ENCODE data around the gene TNFAIP8L1. TPM values are rescaled to one million over a fixed set of nuclear protein-coding genes. Genes with fewer than 3 reads are reported as not detected.

The TNFAIP8L1 gene
- polyA plus RNA-seq, 12 donors: 8.5 to 370 (median 11.2) TPM

DNA sequence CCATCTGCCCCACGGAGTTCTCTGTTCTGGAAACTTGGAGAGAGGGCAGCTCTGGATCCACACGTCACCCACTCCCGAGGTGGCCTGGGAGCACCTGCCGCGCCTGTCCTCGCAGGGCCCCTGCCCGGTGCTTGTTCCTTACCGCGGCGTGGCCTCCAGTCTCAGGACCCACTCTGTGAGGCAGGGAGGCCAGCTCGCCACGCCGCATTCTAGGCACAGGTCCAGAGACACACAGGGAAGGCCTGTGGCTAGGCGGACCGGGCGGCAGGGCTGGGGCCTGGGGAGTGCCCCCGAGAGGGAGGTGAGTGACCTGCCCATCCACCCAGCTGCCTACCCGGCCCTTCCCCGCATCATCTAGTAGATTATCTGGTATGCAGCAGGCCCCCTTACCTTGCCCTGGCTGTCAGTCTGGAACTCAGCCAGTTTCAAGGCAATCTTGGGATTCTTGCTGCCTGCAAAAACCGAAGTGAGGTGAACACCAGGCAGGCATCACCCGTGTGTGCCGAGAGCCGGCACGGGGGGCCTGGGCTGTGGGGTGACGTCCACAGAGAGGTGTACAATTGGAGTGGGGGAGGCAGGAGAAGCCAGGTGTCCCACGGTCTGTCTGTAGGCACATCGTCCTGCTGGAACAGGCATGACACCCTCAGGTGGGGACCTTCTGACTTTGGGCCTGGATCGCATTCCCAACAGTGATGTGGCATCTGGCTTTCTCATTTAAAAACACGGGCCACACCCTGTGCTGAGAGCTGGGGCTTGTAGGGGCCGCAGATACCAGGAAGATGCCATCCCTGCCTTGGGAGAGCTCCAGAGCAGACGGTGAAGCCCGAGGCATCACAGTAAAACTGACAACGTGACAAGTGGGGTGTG is 60.7 kb downstream of the TNFAIP8L1 start:
- no peak for DNase-seq

DNA sequence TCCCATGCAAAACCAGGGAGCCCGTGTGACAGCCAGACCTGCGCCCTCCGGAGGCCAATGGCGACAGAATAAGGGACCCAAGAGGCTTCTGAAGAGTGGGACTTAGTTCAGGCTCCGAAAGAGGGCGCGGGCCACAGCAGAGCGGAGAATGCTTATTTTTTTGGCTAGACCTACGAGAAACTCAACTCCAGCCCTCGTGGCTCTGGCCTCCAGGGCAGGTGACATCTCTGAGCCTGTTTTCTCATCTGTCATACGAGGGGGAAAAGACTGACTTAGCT is 61.3 kb downstream of the TNFAIP8L1 start:
- no peak for DNase-seq

DNA sequence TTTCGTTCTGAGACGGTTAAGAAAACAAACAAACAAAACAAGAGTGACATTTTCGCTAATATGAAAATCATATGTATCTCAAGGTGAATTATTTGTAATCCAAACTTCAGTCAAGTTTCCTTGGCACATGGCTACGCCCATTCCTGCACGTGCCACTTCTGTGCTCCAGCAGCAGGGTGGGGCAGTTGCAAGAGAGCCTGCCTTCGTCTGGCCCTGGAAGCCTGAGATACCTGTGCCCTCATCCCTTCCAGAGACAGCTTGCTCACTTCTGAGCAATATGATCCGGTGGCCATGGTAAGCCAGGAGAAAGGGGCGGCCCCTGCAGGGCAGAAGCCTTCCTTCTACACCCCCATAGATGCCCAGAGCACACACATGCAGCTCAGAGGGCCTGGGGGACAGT is 62.2 kb downstream of the TNFAIP8L1 start:
- DNase-seq: no peak

DNA sequence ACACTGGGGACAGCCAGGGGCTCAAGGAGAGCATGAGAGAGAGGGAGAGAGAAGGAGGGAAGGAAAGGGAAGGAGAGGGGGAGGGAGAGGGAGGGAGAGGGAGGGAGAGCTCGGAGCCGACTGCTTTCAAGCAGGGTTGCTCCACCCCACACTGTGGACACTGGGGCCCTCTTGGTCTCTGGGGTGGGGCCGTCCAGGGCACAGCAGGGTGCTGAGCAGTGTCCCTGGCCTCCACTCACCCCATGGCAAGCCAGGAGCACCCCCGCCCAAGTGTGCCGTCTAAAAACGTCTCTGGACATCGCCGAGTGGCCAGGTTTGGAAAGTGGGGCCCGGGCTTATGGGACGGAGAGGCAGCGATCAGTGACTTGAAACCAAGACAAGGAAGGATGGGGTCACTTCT is 63.4 kb downstream of the TNFAIP8L1 start:
- DNase-seq: no peak

DNA sequence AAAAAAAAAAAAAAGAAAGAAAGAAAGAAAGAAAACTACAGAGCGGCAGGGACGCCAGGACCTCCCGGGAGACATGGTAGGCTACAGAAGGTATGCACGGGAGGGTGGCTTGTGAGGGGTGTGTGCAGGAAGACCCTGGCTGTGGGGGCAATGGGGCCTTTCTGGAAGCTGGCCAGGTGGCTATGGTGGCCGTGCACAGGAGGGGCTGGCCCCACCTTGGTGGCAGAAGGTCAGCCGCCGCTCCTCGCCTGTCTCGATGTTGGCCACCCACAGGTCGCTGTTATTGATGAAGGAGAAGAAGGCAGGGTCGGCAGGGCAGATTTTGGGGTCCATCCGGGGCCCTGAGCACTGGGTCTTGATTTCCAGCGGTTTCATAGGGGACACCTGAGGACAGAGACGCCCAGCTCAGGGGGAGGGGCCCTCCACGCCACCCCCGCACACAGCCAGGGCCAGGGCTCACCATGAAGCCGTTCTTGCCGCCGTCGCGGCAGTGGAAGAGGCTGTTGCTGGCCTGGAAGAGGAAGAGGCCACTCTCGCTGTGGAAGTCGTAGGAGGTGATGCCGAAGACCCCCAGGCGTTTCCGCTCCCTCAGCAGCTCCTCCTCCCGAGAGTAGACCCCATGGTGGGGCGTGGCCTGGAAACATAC is 64.5 kb downstream of the TNFAIP8L1 start:
- DNase-seq: no peak

DNA sequence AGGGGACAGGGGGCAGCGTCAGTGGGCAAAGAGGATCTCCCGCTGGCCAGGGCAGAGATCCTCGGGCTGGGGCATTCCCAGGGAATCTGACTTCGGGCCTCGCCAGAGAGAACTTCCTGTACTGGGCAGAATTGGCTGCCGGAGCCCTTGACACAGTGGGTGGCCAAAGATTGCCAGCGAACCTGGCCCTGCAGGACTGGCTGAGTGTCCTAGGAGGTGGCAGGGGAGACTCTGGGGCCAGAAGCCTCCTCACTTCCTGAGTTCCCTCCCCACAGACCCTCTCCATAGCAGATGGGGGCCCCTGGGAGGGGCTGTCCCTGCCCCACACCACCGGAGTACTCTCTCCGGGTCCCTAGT is 65.0 kb downstream of the TNFAIP8L1 start:
- no peak for DNase-seq

Other genes with a start within 250 kb of the TNFAIP8L1 start
- 10 to 100 TPM in 11 of 12 donors, not detected in 1; 41.2 to 79.6 (median 56.0) TPM for gene SH3GL1, start 239.0 kb upstream of the TNFAIP8L1 start, polyA plus RNA-seq (ENCODE audit: insufficient read length in 12 of 12)
- gene CHAF1A, start 236.9 kb upstream of the TNFAIP8L1 start, polyA plus RNA-seq (ENCODE audit: insufficient read length in 12 of 12): 10 to 100 TPM in 10 of 12 donors, 1 to 10 TPM in 1, not detected in 1; 7.8 to 25.9 (median 11.3) TPM
- 100 to 1,000 TPM in 2 of 12 donors, 10 to 100 TPM in 9, not detected in 1; 66.8 to 148 (median 87.8) TPM for gene UBXN6, start 181.7 kb upstream of the TNFAIP8L1 start, polyA plus RNA-seq (ENCODE audit: insufficient read length in 12 of 12)
- 10 to 100 TPM in 11 of 12 donors, not detected in 1; 46.8 to 76.7 (median 51.3) TPM for gene HDGFL2, start 167.2 kb upstream of the TNFAIP8L1 start, polyA plus RNA-seq (ENCODE audit: insufficient read length in 12 of 12)
- gene PLIN4, start 121.0 kb upstream of the TNFAIP8L1 start, polyA plus RNA-seq (ENCODE audit: insufficient read length in 12 of 12): 1 to 10 TPM in 10 of 12 donors, under 1 TPM in 1, not detected in 1; 0.88 to 9.1 (median 3.2) TPM
- 1 to 10 TPM in 8 of 12 donors, under 1 TPM in 2, not detected in 2; 0.61 to 3.7 (median 2.5) TPM for gene PLIN5, start 104.3 kb upstream of the TNFAIP8L1 start, polyA plus RNA-seq (ENCODE audit: insufficient read length in 12 of 12)
- gene LRG1, start 99.5 kb upstream of the TNFAIP8L1 start, polyA plus RNA-seq (ENCODE audit: insufficient read length in 12 of 12): under 1 TPM in 10 of 12 donors, not detected in 2; 0.21 to 0.91 (median 0.57) TPM
- 10 to 100 TPM in 11 of 12 donors, not detected in 1; 22.4 to 71.3 (median 41.1) TPM for gene SEMA6B, start 79.8 kb upstream of the TNFAIP8L1 start, polyA plus RNA-seq (ENCODE audit: insufficient read length in 12 of 12)
- gene MYDGF, start 30.8 kb downstream of the TNFAIP8L1 start, polyA plus RNA-seq (ENCODE audit: insufficient read length in 12 of 12): 10 to 100 TPM in 11 of 12 donors, not detected in 1; 45.7 to 75.9 (median 50.5) TPM
- gene DPP9, start 84.3 kb downstream of the TNFAIP8L1 start, polyA plus RNA-seq (ENCODE audit: insufficient read length in 12 of 12): 10 to 100 TPM in 11 of 12 donors, not detected in 1; 20.2 to 37.4 (median 25.4) TPM
- gene FEM1A, start 152.2 kb downstream of the TNFAIP8L1 start, polyA plus RNA-seq (ENCODE audit: insufficient read length in 12 of 12): 1 to 10 TPM in 11 of 12 donors, not detected in 1; 1.7 to 5.0 (median 2.7) TPM
- 10 to 100 TPM in 1 of 12 donors, 1 to 10 TPM in 10, not detected in 1; 3.2 to 13.4 (median 4.4) TPM for gene TICAM1, start 192.2 kb downstream of the TNFAIP8L1 start, polyA plus RNA-seq (ENCODE audit: insufficient read length in 12 of 12)
- gene PLIN3, start 228.2 kb downstream of the TNFAIP8L1 start, polyA plus RNA-seq (ENCODE audit: insufficient read length in 12 of 12): 10 to 100 TPM in 11 of 12 donors, not detected in 1; 28.4 to 54.3 (median 33.9) TPM